ENCODE results near the gene PACRG. TPM values are rescaled to one million over a fixed set of nuclear protein-coding genes. Genes with fewer than 3 reads are reported as not detected.
A peak's percentile ranks its signal among the peaks of the same experiment; 100 is the strongest.

The PACRG gene
- total RNA-seq, 4 donors from 2014 or later: 0.95 to 1.3 TPM; not detected in 2

DNA sequence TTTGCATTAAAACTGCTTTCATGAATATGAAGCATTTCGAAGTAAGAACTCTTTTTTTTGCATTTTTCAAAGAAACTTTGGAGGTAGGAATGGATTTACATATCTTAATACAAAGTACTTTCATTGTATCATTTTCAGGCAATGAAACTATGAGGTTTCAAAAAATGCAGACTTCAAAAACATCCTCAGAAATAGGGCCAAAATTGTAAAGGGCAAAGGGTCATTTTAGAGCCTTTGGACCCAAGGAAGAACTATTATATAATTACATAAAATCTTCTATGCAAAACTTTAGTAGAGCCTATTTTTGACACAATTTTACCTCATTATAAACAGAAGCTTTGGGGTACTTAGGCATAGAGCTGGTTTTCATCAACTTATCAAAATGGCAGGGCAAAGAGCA, 5.1 kb upstream of the PACRG start:
- H3K27ac ChIP-seq: no peak overlapping the region
- H3K27me3 ChIP-seq: no peaks in the 10 kb centered on the region
- peaks cover 0 to 12% (median 0%) of the 10 kb centered on the region in 3 donors for H3K4me1 ChIP-seq
- no peak for DNase-seq
- intact Hi-C loops (cut with DNase I): no loop called here
- H3K9me3 ChIP-seq: no peaks in the 10 kb centered on the region
- H3K4me3 ChIP-seq: no peak overlapping the region
- no peaks in the 10 kb centered on the region for H3K36me3 ChIP-seq
- no peak for TF ChIP-seq POLR2A (IDR thresholded peaks at IDR 0.05)
- TF ChIP-seq, protein P1, sequence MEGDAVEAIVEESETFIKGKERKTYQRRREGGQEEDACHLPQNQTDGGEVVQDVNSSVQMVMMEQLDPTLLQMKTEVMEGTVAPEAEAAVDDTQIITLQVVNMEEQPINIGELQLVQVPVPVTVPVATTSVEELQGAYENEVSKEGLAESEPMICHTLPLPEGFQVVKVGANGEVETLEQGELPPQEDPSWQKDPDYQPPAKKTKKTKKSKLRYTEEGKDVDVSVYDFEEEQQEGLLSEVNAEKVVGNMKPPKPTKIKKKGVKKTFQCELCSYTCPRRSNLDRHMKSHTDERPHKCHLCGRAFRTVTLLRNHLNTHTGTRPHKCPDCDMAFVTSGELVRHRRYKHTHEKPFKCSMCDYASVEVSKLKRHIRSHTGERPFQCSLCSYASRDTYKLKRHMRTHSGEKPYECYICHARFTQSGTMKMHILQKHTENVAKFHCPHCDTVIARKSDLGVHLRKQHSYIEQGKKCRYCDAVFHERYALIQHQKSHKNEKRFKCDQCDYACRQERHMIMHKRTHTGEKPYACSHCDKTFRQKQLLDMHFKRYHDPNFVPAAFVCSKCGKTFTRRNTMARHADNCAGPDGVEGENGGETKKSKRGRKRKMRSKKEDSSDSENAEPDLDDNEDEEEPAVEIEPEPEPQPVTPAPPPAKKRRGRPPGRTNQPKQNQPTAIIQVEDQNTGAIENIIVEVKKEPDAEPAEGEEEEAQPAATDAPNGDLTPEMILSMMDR (IDR thresholded peaks at IDR 0.05): no peak
- 74 to 78% methylated on average over 1 of the region's 1 CpG for WGBS, 2 donors

DNA sequence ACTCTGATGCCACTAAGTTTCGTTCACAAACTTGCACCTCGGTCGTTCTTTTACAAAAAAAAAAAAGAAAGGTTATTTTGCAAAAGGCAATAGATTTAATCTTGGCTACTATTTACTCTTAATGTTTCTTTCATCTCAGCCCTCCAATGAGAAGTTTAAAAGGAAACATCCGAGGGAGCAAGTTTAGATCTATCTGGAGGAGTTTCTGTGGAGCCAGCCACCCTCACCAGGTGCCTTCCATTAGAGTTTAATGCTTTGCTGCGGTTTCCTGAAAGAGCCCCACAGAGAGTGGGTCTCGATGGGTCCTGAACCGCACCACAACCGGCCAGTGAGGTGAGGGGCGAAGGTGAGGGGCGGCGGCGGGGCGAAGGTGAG, 840 bp upstream of the PACRG start:
- no peak for DNase-seq
- TF ChIP-seq POLR2A (IDR thresholded peaks at IDR 0.05): no peak
- TF ChIP-seq, protein P1 (IDR thresholded peaks at IDR 0.05): no peak
- no peaks in the 10 kb centered on the region for H3K36me3 ChIP-seq
- H3K9me3 ChIP-seq: no peaks in the 10 kb centered on the region
- H3K4me1 ChIP-seq: peaks cover 0 to 20% (median 3%) of the 10 kb centered on the region in 3 donors
- H3K27ac ChIP-seq: peak overlapping the region; percentile 85 to 96 (median 92)
- no peaks in the 10 kb centered on the region for H3K27me3 ChIP-seq
- WGBS, 2 donors: 9 to 19% methylated on average over 4 of the region's 13 CpGs
- H3K4me3 ChIP-seq: peak overlapping the region; percentile 70 to 95 (median 86)
- intact Hi-C loops (cut with DNase I): no loop called here

DNA sequence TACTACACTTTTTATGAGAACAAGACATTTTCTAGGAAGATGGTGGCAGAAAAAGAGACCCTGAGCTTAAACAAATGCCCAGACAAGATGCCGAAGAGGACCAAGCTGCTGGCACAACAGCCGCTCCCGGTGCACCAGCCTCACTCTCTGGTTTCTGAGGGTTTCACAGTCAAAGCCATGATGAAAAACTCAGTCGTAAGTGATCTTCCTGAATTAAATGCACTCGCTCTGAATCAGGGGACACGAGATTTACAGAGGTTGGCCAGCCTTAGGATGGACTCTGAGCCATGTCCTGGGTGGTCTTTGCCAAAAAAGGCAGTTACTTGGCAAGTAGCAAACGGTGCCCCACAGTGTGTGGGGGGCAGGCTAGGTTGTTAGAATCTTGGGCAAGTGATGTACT, 423 bp downstream of the PACRG start:
- no peak for TF ChIP-seq POLR2A (IDR thresholded peaks at IDR 0.05)
- TF ChIP-seq, protein P1 (IDR thresholded peaks at IDR 0.05): no peak
- H3K4me3 ChIP-seq: peak overlapping the region; percentile 70 to 95 (median 86)
- H3K9me3 ChIP-seq: no peaks in the 10 kb centered on the region
- no peaks in the 10 kb centered on the region for H3K27me3 ChIP-seq
- peak overlapping the region; percentile 37 to 96 (median 71) for H3K27ac ChIP-seq
- 25 to 29% methylated on average over 6 to 7 of the region's 7 CpGs for WGBS, 2 donors
- no peak for DNase-seq
- no peaks in the 10 kb centered on the region for H3K36me3 ChIP-seq
- intact Hi-C loops (cut with DNase I): no loop called here
- peaks cover 0 to 20% (median 3%) of the 10 kb centered on the region in 3 donors for H3K4me1 ChIP-seq

DNA sequence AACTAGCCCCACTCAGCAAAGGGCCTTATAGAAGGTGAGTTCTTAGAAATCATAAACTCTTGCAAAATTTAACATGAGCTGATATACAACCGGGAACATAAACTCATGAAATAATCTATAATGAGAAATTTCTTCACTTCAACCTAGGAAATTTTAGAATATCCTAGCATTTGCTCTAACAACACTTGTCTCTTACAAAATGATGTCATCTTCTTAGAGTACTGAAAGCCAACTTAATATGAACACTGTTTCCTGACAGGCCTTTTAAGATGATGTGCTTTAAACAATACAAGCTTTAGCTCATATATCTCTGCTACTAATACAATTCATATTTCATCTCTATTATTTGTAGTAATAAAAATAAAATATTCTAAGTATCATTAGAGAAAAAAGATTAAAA, 932 bp downstream of the PACRG start:
- 83 to 93% methylated on average over 1 of the region's 1 CpG for WGBS, 2 donors
- Histone ChIP-seq H3K36me3 (no peaks in the 10 kb centered on the region), H3K27ac (peak overlapping the region in 2 of 4 donors; percentile 85 to 96), H3K9me3 (no peaks in the 10 kb centered on the region), H3K4me1 (peaks cover 0 to 20% (median 3%) of the 10 kb centered on the region in 3 donors), H3K27me3 (no peaks in the 10 kb centered on the region), H3K4me3 (no peak overlapping the region)
- no peak for DNase-seq
- intact Hi-C loops (cut with DNase I): no loop called here
- TF ChIP-seq, protein P1 (IDR thresholded peaks at IDR 0.05): no peak
- TF ChIP-seq POLR2A (IDR thresholded peaks at IDR 0.05): no peak

DNA sequence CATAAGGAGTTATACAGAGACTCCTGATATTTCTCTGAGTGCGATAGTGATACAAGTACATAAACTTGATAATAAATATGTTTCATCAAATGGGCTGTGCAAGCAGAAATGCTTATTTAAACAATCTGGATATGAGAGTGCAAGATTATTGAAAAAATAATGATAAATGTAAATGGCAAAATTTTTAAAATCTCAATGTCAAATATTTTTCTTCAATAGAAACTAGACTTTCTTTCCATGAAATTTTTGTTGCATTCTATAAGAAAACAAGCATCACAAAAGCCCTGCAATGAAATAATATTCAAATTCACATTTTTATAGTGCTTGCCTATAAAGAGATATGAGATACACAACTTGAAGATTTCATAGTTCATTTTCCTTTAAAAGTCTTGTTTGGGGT, 2.7 kb downstream of the PACRG start:
- intact Hi-C loops (cut with DNase I): no loop called here
- no peaks in the 10 kb centered on the region for H3K9me3 ChIP-seq
- peaks cover 0 to 20% (median 3%) of the 10 kb centered on the region in 3 donors for H3K4me1 ChIP-seq
- TF ChIP-seq, protein P1 (IDR thresholded peaks at IDR 0.05): no peak
- no peak for TF ChIP-seq POLR2A (IDR thresholded peaks at IDR 0.05)
- no peak for DNase-seq
- no peak overlapping the region for H3K27ac ChIP-seq
- H3K36me3 ChIP-seq: no peaks in the 10 kb centered on the region
- H3K4me3 ChIP-seq: no peak overlapping the region
- 84 to 95% methylated on average over 1 of the region's 1 CpG for WGBS, 2 donors
- no peaks in the 10 kb centered on the region for H3K27me3 ChIP-seq
